SK-N-SH (cell line): ENCODE results near the gene TPP1.

Source experiments
- CHD2 ChIP-seq: fragments of 150-350 bp; IDR thresholded peaks from 2 replicates; pipeline ENCODE4 v1.6.1; 2018; ENCODE audit warnings: low read length; ENCODE audit not compliant: partially characterized antibody
- ELF1 ChIP-seq: IDR thresholded peaks from 2 replicates; pipeline ENCODE4 v1.4.0; 2012
- EP300 ChIP-seq, 2 experiments: IDR thresholded peaks; 2 replicates each; pipeline versions ENCODE4 v1.4.0 to v1.6.1; 2012; ENCODE audit warnings: borderline replicate concordance in 1 of 2, low read depth in 1 of 2, low read length in 1 of 2
- MXI1 ChIP-seq: IDR thresholded peaks from 2 replicates; pipeline ENCODE4 v1.6.1; 2012; ENCODE audit warnings: mild to moderate bottlenecking, low read depth, low read length, improper control_type of control experiment
- NRF1 ChIP-seq: IDR thresholded peaks from 2 replicates; pipeline ENCODE4 v1.6.1; 2012; ENCODE audit warnings: low read depth, mild to moderate bottlenecking, low read length
- POLR2AphosphoS5 ChIP-seq: IDR thresholded peaks from 2 replicates; pipeline ENCODE4 v1.6.1; 2012; ENCODE audit warnings: low read depth, low read length
- RAD21 ChIP-seq: IDR thresholded peaks from 2 replicates; pipeline ENCODE4 v1.6.1; 2012; ENCODE audit warnings: mild to moderate bottlenecking, low read length
- RXRA ChIP-seq: IDR thresholded peaks from 2 replicates; pipeline ENCODE4 v1.4.0; 2012; ENCODE audit warnings: low read depth, mild to moderate bottlenecking, borderline replicate concordance
- TAF1 ChIP-seq: IDR thresholded peaks from 2 replicates; pipeline ENCODE4 v1.6.1; 2012; ENCODE audit warnings: low read depth, mild to moderate bottlenecking, low read length, moderate library complexity, borderline replicate concordance
- TCF12 ChIP-seq: IDR thresholded peaks from 2 replicates; pipeline ENCODE4 v1.4.0; 2012
- TF ChIP-seq, protein P1 (sequence below): IDR thresholded peaks from 2 replicates; pipeline ENCODE4 v1.4.0; 2012; ENCODE audit warnings: low read depth
- TF ChIP-seq, protein P2 (sequence below): fragments of 200-600 bp; sonication (generic); IDR thresholded peaks from 2 replicates; pipeline ENCODE4 v1.6.1; 2017; ENCODE audit warnings: antibody characterized with exemption, mild to moderate bottlenecking, moderate library complexity
- TF ChIP-seq, protein P3 (sequence below): IDR thresholded peaks from 2 replicates; pipeline ENCODE4 v1.4.0; 2012; ENCODE audit warnings: low read depth, borderline replicate concordance
- TF ChIP-seq, protein P4 (sequence below): IDR thresholded peaks from 2 replicates; pipeline ENCODE4 v1.6.1; 2012; ENCODE audit warnings: mild to moderate bottlenecking, low read depth, low read length, moderate library complexity

DNA sequence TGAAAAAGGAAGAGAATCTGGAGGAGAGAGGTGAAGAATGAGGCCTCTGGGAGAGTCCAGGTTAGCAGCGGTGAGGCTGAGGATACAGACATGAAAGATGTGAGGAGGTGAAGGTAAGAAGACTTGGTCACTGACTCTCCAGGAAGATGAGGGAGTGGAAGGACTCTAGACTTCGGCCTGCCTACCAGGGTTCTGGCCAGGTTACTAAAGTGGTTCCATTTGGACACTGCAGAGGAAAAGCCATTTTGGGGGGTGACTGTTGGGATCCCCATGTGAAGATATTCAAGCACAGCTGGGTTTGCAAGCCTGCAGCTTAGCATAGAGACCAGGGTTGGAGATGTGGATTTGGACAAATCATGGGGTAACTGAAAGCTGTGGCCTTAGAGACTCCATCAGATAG is 28.6 kb upstream of the TPP1 start:
- TF ChIP-seq CHD2 (no peak), POLR2AphosphoS5 (no peak), EP300 (IDR thresholded peaks at IDR 0.05; ENCODE audit: borderline replicate concordance in 1 of 2, low read depth in 1 of 2, low read length in 1 of 2) (no peak), TCF12 (no peak), RAD21 (no peak), TAF1 (no peak), MXI1 (no peak), RXRA (no peak), NRF1 (no peak), ELF1 (no peak)
- TF ChIP-seq, protein P1, sequence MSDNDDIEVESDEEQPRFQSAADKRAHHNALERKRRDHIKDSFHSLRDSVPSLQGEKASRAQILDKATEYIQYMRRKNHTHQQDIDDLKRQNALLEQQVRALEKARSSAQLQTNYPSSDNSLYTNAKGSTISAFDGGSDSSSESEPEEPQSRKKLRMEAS = no peak
- TF ChIP-seq, protein P2, sequence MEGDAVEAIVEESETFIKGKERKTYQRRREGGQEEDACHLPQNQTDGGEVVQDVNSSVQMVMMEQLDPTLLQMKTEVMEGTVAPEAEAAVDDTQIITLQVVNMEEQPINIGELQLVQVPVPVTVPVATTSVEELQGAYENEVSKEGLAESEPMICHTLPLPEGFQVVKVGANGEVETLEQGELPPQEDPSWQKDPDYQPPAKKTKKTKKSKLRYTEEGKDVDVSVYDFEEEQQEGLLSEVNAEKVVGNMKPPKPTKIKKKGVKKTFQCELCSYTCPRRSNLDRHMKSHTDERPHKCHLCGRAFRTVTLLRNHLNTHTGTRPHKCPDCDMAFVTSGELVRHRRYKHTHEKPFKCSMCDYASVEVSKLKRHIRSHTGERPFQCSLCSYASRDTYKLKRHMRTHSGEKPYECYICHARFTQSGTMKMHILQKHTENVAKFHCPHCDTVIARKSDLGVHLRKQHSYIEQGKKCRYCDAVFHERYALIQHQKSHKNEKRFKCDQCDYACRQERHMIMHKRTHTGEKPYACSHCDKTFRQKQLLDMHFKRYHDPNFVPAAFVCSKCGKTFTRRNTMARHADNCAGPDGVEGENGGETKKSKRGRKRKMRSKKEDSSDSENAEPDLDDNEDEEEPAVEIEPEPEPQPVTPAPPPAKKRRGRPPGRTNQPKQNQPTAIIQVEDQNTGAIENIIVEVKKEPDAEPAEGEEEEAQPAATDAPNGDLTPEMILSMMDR = no peak
- TF ChIP-seq, protein P3, sequence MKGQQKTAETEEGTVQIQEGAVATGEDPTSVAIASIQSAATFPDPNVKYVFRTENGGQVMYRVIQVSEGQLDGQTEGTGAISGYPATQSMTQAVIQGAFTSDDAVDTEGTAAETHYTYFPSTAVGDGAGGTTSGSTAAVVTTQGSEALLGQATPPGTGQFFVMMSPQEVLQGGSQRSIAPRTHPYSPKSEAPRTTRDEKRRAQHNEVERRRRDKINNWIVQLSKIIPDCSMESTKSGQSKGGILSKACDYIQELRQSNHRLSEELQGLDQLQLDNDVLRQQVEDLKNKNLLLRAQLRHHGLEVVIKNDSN = no peak
- TF ChIP-seq, protein P4, sequence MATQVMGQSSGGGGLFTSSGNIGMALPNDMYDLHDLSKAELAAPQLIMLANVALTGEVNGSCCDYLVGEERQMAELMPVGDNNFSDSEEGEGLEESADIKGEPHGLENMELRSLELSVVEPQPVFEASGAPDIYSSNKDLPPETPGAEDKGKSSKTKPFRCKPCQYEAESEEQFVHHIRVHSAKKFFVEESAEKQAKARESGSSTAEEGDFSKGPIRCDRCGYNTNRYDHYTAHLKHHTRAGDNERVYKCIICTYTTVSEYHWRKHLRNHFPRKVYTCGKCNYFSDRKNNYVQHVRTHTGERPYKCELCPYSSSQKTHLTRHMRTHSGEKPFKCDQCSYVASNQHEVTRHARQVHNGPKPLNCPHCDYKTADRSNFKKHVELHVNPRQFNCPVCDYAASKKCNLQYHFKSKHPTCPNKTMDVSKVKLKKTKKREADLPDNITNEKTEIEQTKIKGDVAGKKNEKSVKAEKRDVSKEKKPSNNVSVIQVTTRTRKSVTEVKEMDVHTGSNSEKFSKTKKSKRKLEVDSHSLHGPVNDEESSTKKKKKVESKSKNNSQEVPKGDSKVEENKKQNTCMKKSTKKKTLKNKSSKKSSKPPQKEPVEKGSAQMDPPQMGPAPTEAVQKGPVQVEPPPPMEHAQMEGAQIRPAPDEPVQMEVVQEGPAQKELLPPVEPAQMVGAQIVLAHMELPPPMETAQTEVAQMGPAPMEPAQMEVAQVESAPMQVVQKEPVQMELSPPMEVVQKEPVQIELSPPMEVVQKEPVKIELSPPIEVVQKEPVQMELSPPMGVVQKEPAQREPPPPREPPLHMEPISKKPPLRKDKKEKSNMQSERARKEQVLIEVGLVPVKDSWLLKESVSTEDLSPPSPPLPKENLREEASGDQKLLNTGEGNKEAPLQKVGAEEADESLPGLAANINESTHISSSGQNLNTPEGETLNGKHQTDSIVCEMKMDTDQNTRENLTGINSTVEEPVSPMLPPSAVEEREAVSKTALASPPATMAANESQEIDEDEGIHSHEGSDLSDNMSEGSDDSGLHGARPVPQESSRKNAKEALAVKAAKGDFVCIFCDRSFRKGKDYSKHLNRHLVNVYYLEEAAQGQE = no peak
